Transverse colon (tissue), 4 donors: Measurements from ENCODE around the gene KCTD16. TPM values are rescaled to one million over a fixed set of nuclear protein-coding genes. Genes with fewer than 3 reads are reported as not detected.

Experiments
- DNase-seq: peaks from one replicate; pipeline ENCODE4 v3.0.0-alpha.2; 2019
- H3K27ac ChIP-seq, 4 donors: fragments of 200-600 bp; sonication (generic); 2 replicates each; pipeline ENCODE4 v1.5.1; 2016 to 2018; ENCODE audit warnings: inconsistent platforms in 4 of 4
- H3K27me3 ChIP-seq: fragments of 200-600 bp; sonication (generic); 2 replicates; pipeline ENCODE4 v1.5.1; 2017; ENCODE audit warnings: inconsistent platforms
- H3K36me3 ChIP-seq, 4 donors: fragments of 200-600 bp; sonication (generic); 2 replicates each; pipeline ENCODE4 v1.5.1; 2017 to 2019; ENCODE audit warnings: inconsistent platforms in 4 of 4
- H3K4me1 ChIP-seq, 4 donors: fragments of 200-600 bp; sonication (generic); 2 replicates each; pipeline ENCODE4 v1.5.1; 2017 to 2020; ENCODE audit warnings: inconsistent platforms in 4 of 4
- H3K4me3 ChIP-seq, 4 donors: fragments of 200-600 bp; sonication (generic); 1 replicate in 1 of 4; 2 replicates in 3 of 4; pipeline versions ENCODE4 v1.5.1 to v1.6.1; 2017 to 2019; ENCODE audit warnings: inconsistent platforms in 4 of 4
- H3K9me3 ChIP-seq, 2 donors: fragments of 200-600 bp; sonication (generic); 2 replicates each; pipeline ENCODE4 v1.5.1; 2017 to 2019; ENCODE audit warnings: inconsistent platforms in 2 of 2
- CTCF ChIP-seq, 5 experiments: fragments of 200-600 bp in 3 of 5; fragments of 450-650 bp in 2 of 5; sonication (generic) in 3 of 5; IDR thresholded peaks; 1 replicate in 2 of 5; 2 replicates in 3 of 5; pipeline ENCODE4 v1.5.1; 2016 to 2017; ENCODE audit warnings: antibody characterized with exemption in 5 of 5, inconsistent platforms in 3 of 5, mild to moderate bottlenecking in 2 of 5, moderate library complexity in 1 of 5
- EP300 ChIP-seq: sonication (generic); formaldehyde crosslinking; IDR thresholded peaks from one replicate; pipeline ENCODE4 v1.6.1; 2017; ENCODE audit warnings: antibody characterized with exemption, low read depth
- POLR2A ChIP-seq: fragments of 450-650 bp; IDR thresholded peaks from one replicate; pipeline ENCODE4 v1.6.1; 2016; ENCODE audit warnings: antibody characterized with exemption, mild to moderate bottlenecking, moderate library complexity
- POLR2AphosphoS5 ChIP-seq, 3 donors: sonication (generic); formaldehyde crosslinking; IDR thresholded peaks; one replicate each; pipeline ENCODE4 v1.6.1; 2016; ENCODE audit warnings: antibody characterized with exemption in 3 of 3
- WGBS, 2 donors: methylation state at CpG; one replicate each; pipeline ENCODE4 v1.1.5; 2018; ENCODE audit warnings: low coverage in 1 of 2; 5-methylcytosine and 5-hydroxymethylcytosine counted together
- in situ Hi-C, 4 donors: fragments of 200-750 bp; cut with MboI; loops; one replicate each; pipeline versions ENCODE4 v1.15.0 to v1.15.1; 2017; ENCODE audit warnings: low sequenced_read_pairs in 3 of 4, low pct_ligation_motif_present in 1 of 4, low pct_unique_long_range_greater_than_20kb in 1 of 4
- intact Hi-C: fragments of 100-400 bp; cut with DNase I; formaldehyde crosslinking; loops from one replicate; pipeline ENCODE4 v1.15.1; 2023; ENCODE audit warnings: low total_unique reads
- total RNA-seq, 4 donors: library from RNA; depleted of rRNA; stranded (reverse); fragments of >200 nt; gene quantifications; one replicate each; pipeline ENCODE4 v1.1.0, GENCODE V29; 2016

KCTD16 gene
- total RNA-seq, 4 donors from 2014 or later: under 0.01 to 0.14 TPM; not detected in 2

GRCh38 chr5:144403817-144404420 is 233.2 kb downstream of the KCTD16 start:
- no peaks in the 10 kb centered on the region for H3K9me3 ChIP-seq
- no peak overlapping the region for H3K27ac ChIP-seq
- TF ChIP-seq EP300 (no peak), POLR2A (no peak), CTCF (IDR thresholded peaks at IDR 0.05) (no peak), POLR2AphosphoS5 (IDR thresholded peaks at IDR 0.05) (no peak)
- in situ Hi-C loops: no loop called here
- H3K27me3 ChIP-seq: no peaks in the 10 kb centered on the region
- no peaks in the 10 kb centered on the region for H3K4me1 ChIP-seq
- intact Hi-C loops: no loop called here
- DNase-seq: no peak
- WGBS, 2 donors: 83 to 88% methylated on average over 2 to 4 of the region's 4 CpGs
- no peaks in the 10 kb centered on the region for H3K36me3 ChIP-seq
- H3K4me3 ChIP-seq: no peak overlapping the region

GRCh38 chr5:144404672-144405071 is 234.0 kb downstream of the KCTD16 start:
- WGBS, 2 donors: 78 to 81% methylated on average over 1 of the region's 1 CpG
- no peaks in the 10 kb centered on the region for H3K27me3 ChIP-seq
- TF ChIP-seq EP300 (no peak), POLR2AphosphoS5 (IDR thresholded peaks at IDR 0.05) (no peak), CTCF (IDR thresholded peaks at IDR 0.05) (no peak), POLR2A (no peak)
- in situ Hi-C loops (no loop called here), intact Hi-C loops (no loop called here)
- H3K27ac ChIP-seq: no peak overlapping the region
- no peaks in the 10 kb centered on the region for H3K36me3 ChIP-seq
- DNase-seq: no peak
- H3K9me3 ChIP-seq: no peaks in the 10 kb centered on the region
- no peak overlapping the region for H3K4me3 ChIP-seq
- no peaks in the 10 kb centered on the region for H3K4me1 ChIP-seq

- no peak for TF ChIP-seq CTCF (IDR thresholded peaks at IDR 0.05)
- no peak for TF ChIP-seq POLR2A
- TF ChIP-seq EP300: no peak
- no peak for TF ChIP-seq POLR2AphosphoS5 (IDR thresholded peaks at IDR 0.05)
- H3K4me3 ChIP-seq: no peak overlapping the region
- H3K9me3 ChIP-seq: no peaks in the 10 kb centered on the region
- WGBS, 2 donors: 67 to 74% methylated on average over 3 of the region's 3 CpGs
- intact Hi-C loops: no loop called here
- DNase-seq: no peak
- H3K27ac ChIP-seq: no peak overlapping the region
- no peaks in the 10 kb centered on the region for H3K36me3 ChIP-seq
- in situ Hi-C loops: no loop called here
- H3K27me3 ChIP-seq: no peaks in the 10 kb centered on the region
- H3K4me1 ChIP-seq: no peaks in the 10 kb centered on the region
Measured at GRCh38 chr5:144405991-144406390, 235.3 kb downstream of the KCTD16 start.

GRCh38 chr5:144406442-144406841 is 235.8 kb downstream of the KCTD16 start:
- TF ChIP-seq CTCF (IDR thresholded peaks at IDR 0.05): no peak
- TF ChIP-seq POLR2A: no peak
- no peak for TF ChIP-seq EP300
- no peak overlapping the region for H3K4me3 ChIP-seq
- in situ Hi-C loops (no loop called here), intact Hi-C loops (no loop called here)
- H3K36me3 ChIP-seq: no peaks in the 10 kb centered on the region
- no peaks in the 10 kb centered on the region for H3K4me1 ChIP-seq
- H3K27ac ChIP-seq: no peak overlapping the region
- DNase-seq: no peak
- WGBS, 2 donors: 62 to 64% methylated on average over 7 of the region's 7 CpGs
- no peaks in the 10 kb centered on the region for H3K9me3 ChIP-seq
- no peaks in the 10 kb centered on the region for H3K27me3 ChIP-seq
